MCF 10A (cell line): ENCODE data around the gene HORMAD2. TPM values are rescaled to one million over a fixed set of nuclear protein-coding genes. Genes with fewer than 3 reads are reported as not detected.

Experiments
- BruUV-seq: library from RNA; stranded (reverse); fragments of 400-500 nt; replicated peaks from 2 replicates; lab custom pipeline; 2021; lab: Mats Ljungman, UMichigan
- CTCF ChIA-PET: fragments of 300-600 bp; sonication (Branson Sonifier 250); formaldehyde crosslinking; extraction: SDS; loops from one replicate; lab custom pipeline; 2021; ENCODE audit warnings: antibody characterized with exemption, inconsistent platforms; lab: Yijun Ruan, JAX
- POLR2A ChIA-PET: fragments of 300-600, 350-650 bp; sonication (Branson Sonifier 250); formaldehyde crosslinking; extraction: SDS; loops from one replicate; lab custom pipeline; 2020; ENCODE audit warnings: antibody characterized with exemption, inconsistent platforms; lab: Yijun Ruan, JAX
- DNase-seq: peaks from one replicate; pipeline ENCODE4 v3.0.0-alpha.2; 2018; ENCODE audit not compliant: unreplicated experiment
- H3K27ac Mint-ChIP-seq: one replicate; pipeline ENCODE4 v1.8.0; 2022; ENCODE audit warnings: mild to moderate bottlenecking, low read depth, mixed read lengths; ENCODE audit not compliant: unreplicated experiment
- H3K27me3 Mint-ChIP-seq: one replicate; pipeline ENCODE4 v1.8.0; 2022; ENCODE audit warnings: mixed read lengths; ENCODE audit not compliant: insufficient read depth, unreplicated experiment
- H3K36me3 Mint-ChIP-seq: one replicate; pipeline ENCODE4 v1.8.0; 2022; ENCODE audit warnings: mild to moderate bottlenecking, moderate library complexity, mixed read lengths; ENCODE audit not compliant: insufficient read depth, unreplicated experiment
- H3K4me1 Mint-ChIP-seq: one replicate; pipeline ENCODE4 v1.8.0; 2022; ENCODE audit warnings: mixed read lengths; ENCODE audit not compliant: insufficient read depth, unreplicated experiment
- H3K4me3 Mint-ChIP-seq: one replicate; pipeline ENCODE4 v1.8.0; 2022; ENCODE audit warnings: mild to moderate bottlenecking, moderate library complexity, mixed read lengths; ENCODE audit not compliant: unreplicated experiment
- H3K9me3 Mint-ChIP-seq: one replicate; pipeline ENCODE4 v1.8.0; 2022; ENCODE audit warnings: mixed read lengths; ENCODE audit not compliant: unreplicated experiment
- CTCF ChIP-seq: fragments of 200-600 bp; IDR thresholded peaks from one replicate; pipeline ENCODE4 v1.8.0; 2022; ENCODE audit warnings: antibody characterized with exemption, mild to moderate bottlenecking; ENCODE audit not compliant: unreplicated experiment
- intact Hi-C: fragments of 100-400 bp; cut with micrococcal nuclease; formaldehyde crosslinking; loops from 2 replicates; pipeline ENCODE4 v1.14.1; 2022
- total RNA-seq: library from RNA; stranded (reverse); gene quantifications from 2 replicates; pipeline ENCODE4 v1.2.3, GENCODE V29; 2022

Gene HORMAD2
- total RNA-seq, 1 experiment from 2014 or later, result not detected

GRCh38 chr22:30183271-30183670, 103.0 kb downstream of the HORMAD2 start:
- TF ChIP-seq CTCF, result no peak
- intact Hi-C loops, result no loop called here
- H3K36me3 Mint-ChIP-seq, result no peaks in the 10 kb centered on the region
- no peak overlapping the region for H3K4me3 Mint-ChIP-seq
- BruUV-seq, result no TSS peak
- ChIA-PET CTCF (interaction anchor here (0.6 kb wide), 1 partner anchor 302 kb away, joined by 3 read pairs; no protein-coding TSS in a partner anchor), POLR2A (interaction anchor here (1.3 kb wide), 2 partner anchors 12 to 38 kb away, joined by 3 to 4 read pairs; no protein-coding TSS in a partner anchor)
- H3K4me1 Mint-ChIP-seq, result no peaks in the 10 kb centered on the region
- H3K9me3 Mint-ChIP-seq, result no peaks in the 10 kb centered on the region
- no peak for DNase-seq
- no peaks in the 10 kb centered on the region for H3K27me3 Mint-ChIP-seq
- no peak overlapping the region for H3K27ac Mint-ChIP-seq

- TF ChIP-seq CTCF, result no peak
- intact Hi-C loops, result no loop called here
- no peaks in the 10 kb centered on the region for H3K4me1 Mint-ChIP-seq
- H3K4me3 Mint-ChIP-seq, result no peak overlapping the region
- DNase-seq, result no peak
- H3K36me3 Mint-ChIP-seq, result no peaks in the 10 kb centered on the region
- POLR2A ChIA-PET, result interaction anchor here (1.3 kb wide), 1 partner anchor 39 kb away, joined by 3 read pairs; no protein-coding TSS in a partner anchor
- H3K27me3 Mint-ChIP-seq, result no peaks in the 10 kb centered on the region
- no peaks in the 10 kb centered on the region for H3K9me3 Mint-ChIP-seq
- CTCF ChIA-PET, result no interaction called here
- no TSS peak for BruUV-seq
- H3K27ac Mint-ChIP-seq, result no peak overlapping the region
Measured at GRCh38 chr22:30183861-30184278, 103.6 kb downstream of the HORMAD2 start.

- Mint-ChIP-seq H3K9me3 (no peaks in the 10 kb centered on the region), H3K27ac (no peak overlapping the region), H3K4me1 (no peaks in the 10 kb centered on the region)
Measured at GRCh38 chr22:30185129-30185528, 104.9 kb downstream of the HORMAD2 start.

GRCh38 chr22:30185549-30185948, 105.3 kb downstream of the HORMAD2 start:
- POLR2A ChIA-PET, result interaction anchor here (0.6 to 1.7 kb wide), 4 partner anchors 10 to 43 kb away, joined by 3 to 5 read pairs (median 4); no protein-coding TSS in a partner anchor
- Mint-ChIP-seq H3K36me3 (no peaks in the 10 kb centered on the region), H3K4me3 (no peak overlapping the region), H3K9me3 (no peaks in the 10 kb centered on the region), H3K27me3 (no peaks in the 10 kb centered on the region), H3K27ac (no peak overlapping the region), H3K4me1 (no peaks in the 10 kb centered on the region)
- CTCF ChIA-PET, result interaction anchor here (0.6 to 1.2 kb wide), 3 partner anchors 11 to 143 kb away, joined by 3 read pairs; no protein-coding TSS in a partner anchor
- intact Hi-C loops, result no loop called here
- TF ChIP-seq CTCF, result no peak
- DNase-seq, result no peak
- BruUV-seq, result no TSS peak

More at GRCh38 chr22:30185129-30185528, 104.9 kb downstream of the HORMAD2 start:
- no TSS peak for BruUV-seq
- intact Hi-C loops, result no loop called here
- ChIA-PET POLR2A (interaction anchor here (1.1 to 1.7 kb wide), 3 partner anchors 11 to 43 kb away, joined by 4 to 5 read pairs (median 5); no protein-coding TSS in a partner anchor), CTCF (interaction anchor here (0.6 to 1.2 kb wide), 2 partner anchors 11 to 143 kb away, joined by 3 read pairs; no protein-coding TSS in a partner anchor)
- DNase-seq, result no peak
- no peak for TF ChIP-seq CTCF
- Mint-ChIP-seq H3K4me3 (no peak overlapping the region), H3K36me3 (no peaks in the 10 kb centered on the region), H3K27me3 (no peaks in the 10 kb centered on the region)
